HG02852 (cell line): ENCODE data around the gene LLGL2.

Experiments used
- ATAC-seq: cut with Tn5 transposase; IDR thresholded peaks from one replicate; pipeline ENCODE4 v1.9.1; 2021; ENCODE audit warnings: mild to moderate bottlenecking, moderate library complexity; ENCODE audit not compliant: unreplicated experiment

Gene LLGL2

GRCh38 chr17:75490953-75491649 is 34.4 kb upstream of the LLGL2 start:
- ATAC-seq, result no peak

DNA sequence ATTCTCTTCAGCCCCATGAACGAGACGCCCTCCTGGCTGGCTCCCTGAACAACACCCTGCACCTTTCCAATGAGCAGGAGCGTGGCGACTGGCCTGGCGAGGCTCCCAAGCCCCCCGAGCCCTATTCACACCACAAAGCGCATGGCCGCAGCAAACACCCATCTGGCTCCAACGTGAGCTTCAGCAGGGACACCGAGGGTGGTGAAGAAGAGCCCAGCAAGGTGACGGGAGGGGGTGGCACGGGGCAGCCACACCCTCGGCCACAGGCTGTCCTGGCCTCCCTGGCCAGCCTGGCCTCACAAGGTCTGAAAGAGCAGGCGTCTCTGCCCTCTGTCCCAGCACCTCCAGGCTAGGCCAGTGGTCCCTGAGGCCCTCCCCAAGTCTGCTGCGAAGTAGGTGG is 33.8 kb upstream of the LLGL2 start:
- ATAC-seq, result no peak

DNA sequence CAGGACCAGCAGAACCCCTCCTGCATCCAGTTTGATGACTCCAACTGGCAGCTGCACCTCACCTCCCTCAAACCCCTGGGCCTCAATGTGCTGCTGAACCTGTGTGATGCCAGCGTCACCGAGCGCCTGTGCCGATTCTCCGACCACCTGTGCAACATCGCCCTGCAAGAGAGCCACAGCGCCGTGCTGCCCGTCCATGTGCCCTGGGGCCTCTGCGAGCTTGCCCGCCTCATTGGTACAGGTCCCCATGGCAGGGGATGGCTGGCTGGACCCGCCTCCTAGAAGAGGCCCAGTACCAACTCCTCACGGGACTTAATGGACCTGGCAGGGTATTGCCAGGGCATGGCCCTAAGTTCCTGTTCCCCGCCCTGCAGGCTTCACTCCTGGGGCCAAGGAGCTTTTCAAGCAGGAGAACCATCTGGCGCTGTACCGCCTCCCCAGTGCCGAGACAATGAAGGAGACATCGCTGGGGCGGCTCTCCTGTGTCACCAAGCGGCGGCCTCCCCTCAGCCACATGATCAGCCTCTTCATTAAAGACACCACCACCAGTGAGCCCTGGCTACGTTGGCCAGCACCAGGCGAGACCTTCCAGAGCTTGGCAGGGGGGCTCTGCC is 32.8 kb upstream of the LLGL2 start:
- ATAC-seq, result no peak

GRCh38 chr17:75493476-75494129 is 31.9 kb upstream of the LLGL2 start:
- no peak for ATAC-seq

DNA sequence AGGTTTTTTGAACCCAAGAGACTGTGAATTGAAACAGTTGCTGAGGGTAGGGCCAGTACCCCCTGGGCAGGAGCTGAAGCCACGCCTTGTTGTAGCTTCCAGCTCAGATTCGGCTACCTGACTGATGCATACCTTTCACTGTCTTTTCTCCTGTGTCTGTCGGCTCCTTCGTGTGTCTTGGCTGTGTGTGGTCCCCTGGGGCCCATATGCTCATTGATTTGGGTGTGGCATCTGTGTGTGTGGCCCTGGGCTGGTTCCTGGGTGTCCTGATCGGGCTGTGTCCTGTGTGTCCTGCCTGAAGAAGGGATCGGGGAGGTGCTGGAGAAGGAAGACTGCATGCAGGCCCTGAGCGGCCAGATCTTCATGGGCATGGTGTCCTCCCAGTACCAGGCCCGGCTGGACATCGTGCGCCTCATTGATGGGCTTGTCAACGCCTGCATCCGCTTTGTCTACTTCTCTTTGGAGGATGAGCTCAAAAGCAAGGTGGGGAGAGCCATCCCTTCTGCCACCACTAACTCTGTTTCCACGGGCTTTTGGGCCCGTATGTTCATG is 31.1 kb upstream of the LLGL2 start:
- ATAC-seq, result no peak

DNA sequence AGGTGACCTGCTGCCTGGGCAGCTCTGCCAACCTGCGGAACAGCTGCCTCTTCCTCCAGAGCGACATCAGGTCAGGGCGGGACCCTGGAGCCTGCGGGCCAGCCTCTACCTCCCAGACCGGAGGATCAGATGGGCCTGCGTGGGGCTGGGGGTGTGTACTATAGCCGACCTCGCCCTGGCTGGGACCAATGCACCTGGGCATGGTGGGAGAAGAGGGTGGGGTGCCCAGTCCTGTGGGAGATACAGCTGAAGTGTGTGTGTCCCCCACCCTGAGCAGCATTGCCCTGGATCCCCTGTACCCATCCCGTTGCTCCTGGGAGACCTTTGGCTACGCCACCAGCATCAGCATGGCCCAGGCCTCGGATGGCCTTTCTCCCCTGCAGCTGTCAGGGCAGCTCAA is 29.5 kb upstream of the LLGL2 start:
- ATAC-seq, result no peak

- no peak for ATAC-seq
Measured at GRCh38 chr17:75498039-75498725, 27.3 kb upstream of the LLGL2 start.

GRCh38 chr17:75498726-75499213 is 26.7 kb upstream of the LLGL2 start:
- no peak for ATAC-seq

GRCh38 chr17:75499313-75500022 is 26.0 kb upstream of the LLGL2 start:
- no peak for ATAC-seq

DNA sequence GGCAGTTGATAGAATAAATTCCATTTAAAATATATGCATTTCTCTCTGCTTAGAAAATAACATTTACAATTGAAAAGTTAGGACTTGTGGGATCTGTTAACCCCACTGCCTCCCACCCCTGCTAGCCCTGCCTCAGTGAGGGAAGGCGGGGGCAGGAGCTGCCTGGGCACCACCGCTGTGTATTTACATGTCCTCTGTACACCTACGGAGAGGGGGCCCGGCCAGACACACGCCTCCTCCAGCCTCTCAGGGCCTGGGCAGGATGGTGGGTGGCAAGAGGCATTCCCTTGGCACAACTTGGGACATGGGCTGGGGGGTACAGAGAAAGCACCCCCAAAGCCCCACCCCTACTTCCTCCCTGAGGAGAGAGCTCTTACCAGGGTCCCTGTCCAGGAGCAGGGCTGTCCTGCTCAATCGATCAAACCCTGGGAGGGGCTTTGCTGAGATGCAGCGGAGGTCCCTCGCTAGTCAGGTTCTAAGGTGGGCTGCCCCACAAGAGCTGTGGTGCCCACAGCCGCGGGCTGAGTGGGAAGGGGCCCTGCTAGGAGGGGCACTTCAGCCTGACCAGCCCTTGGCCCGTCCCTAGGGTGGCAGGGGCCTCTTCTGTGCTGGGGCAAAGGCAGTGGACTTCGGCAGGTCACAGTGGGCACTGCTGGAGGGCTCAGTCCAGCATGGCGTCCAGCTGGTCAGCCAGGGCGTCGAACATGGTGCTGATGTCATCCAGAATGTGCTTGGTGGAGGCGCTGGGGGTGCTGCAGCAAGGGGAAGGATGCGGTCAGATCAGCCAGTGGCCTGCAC is 24.9 kb upstream of the LLGL2 start:
- ATAC-seq, result no peak

DNA sequence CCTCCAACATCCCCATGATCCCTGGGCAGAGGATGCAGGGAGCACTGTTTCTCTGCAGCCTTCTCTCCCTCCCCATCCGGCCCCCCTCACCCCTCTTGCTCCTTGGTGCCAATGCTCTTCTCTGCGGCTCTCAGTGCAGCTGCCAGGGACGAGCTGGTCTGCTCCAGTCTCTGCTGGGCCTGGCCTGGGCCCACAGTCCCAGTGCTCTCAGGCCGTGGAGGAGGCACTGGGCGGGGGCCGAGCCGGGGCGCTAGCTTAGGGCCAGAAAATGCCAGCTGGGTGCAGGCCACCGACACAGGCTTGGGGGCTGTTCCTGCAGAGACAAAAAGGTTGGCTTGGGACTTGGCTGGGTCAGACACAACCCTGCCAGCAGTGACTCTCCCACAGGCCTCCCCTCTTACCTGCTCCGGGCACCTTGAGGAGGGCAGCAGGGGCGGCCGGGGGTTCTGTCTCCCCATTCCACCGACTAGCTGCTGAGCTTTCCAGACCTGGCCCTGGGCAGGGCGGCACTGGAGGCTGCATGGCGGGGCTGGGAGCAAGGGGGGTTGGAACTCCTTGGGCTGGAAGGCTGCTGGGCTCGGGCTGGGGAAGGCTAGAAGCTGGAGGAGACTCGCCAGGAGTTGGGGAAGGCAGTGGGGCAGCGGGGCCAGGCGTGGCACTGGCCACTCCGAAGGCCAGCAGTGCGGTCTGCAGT is 24.0 kb upstream of the LLGL2 start:
- no peak for ATAC-seq

GRCh38 chr17:75502072-75502720 is 23.3 kb upstream of the LLGL2 start:
- ATAC-seq, result no peak

GRCh38 chr17:75502721-75503329 is 22.7 kb upstream of the LLGL2 start:
- no peak for ATAC-seq

GRCh38 chr17:75503337-75503950 is 22.1 kb upstream of the LLGL2 start:
- no peak for ATAC-seq

GRCh38 chr17:75503976-75504346 is 21.5 kb upstream of the LLGL2 start:
- ATAC-seq, result no peak

GRCh38 chr17:75504347-75505151 is 20.9 kb upstream of the LLGL2 start:
- ATAC-seq, result no peak

DNA sequence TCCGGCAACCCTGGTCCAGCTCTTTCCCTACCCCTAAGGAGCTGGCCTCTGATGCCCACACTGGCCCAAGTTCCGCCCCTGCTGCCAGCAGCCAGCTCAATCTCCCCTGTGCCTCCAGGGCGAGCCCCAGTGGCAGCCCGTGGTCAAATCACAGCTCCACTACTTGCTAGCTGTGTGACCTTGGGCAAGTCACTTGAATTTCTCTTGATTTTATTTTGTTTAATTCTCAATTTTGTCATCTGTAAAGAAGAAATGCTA is 20.4 kb upstream of the LLGL2 start:
- no peak for ATAC-seq
